SK-N-SH (cell line): ENCODE measurements around the gene TP53AIP1. TPM values are rescaled to one million over a fixed set of nuclear protein-coding genes. Genes with fewer than 3 reads are reported as not detected.

ENCODE experiments used
- CTCF ChIA-PET: fragments of 300-600, 350-600 bp; formaldehyde crosslinking; extraction: SDS; loops from one replicate; lab custom pipeline; 2021; lab: Yijun Ruan, JAX
- POLR2A ChIA-PET: fragments of 350-600 bp; sonication (Branson Sonifier 250); formaldehyde crosslinking; extraction: SDS; loops from one replicate; lab custom pipeline; 2020; ENCODE audit warnings: antibody characterized with exemption, inconsistent platforms; lab: Yijun Ruan, JAX
- DNase-seq: peaks from one replicate; pipeline ENCODE4 v3.0.0; 2012
- H2AFZ ChIP-seq: fragments of 200-600 bp; sonication (generic); 2 replicates; pipeline ENCODE4 v1.8.1; 2016; ENCODE audit warnings: antibody characterized with exemption, mild to moderate bottlenecking, low read depth
- H3F3A ChIP-seq: fragments of 200-600 bp; sonication (generic); replicated peaks from 2 replicates; pipeline ENCODE3; 2016; ENCODE audit warnings: antibody characterized with exemption, mild to moderate bottlenecking; ENCODE audit not compliant: insufficient read depth
- H3K27ac ChIP-seq, 2 experiments: fragments of 200-500 bp in 1 of 2; fragments of 200-600 bp in 1 of 2; sonication (Bioruptor generic) in 1 of 2; sonication (generic), shearing (Covaris generic) in 1 of 2; 2 replicates each; pipeline versions ENCODE4 v1.5.1 to v1.6.1; 2014 to 2016; ENCODE audit warnings: low read depth in 2 of 2, inconsistent platforms in 1 of 2, low read length in 1 of 2, mild to moderate bottlenecking in 1 of 2, mixed read lengths in 1 of 2
- H3K27me3 ChIP-seq: fragments of 200-600 bp; sonication (generic), shearing (Covaris generic); 2 replicates; pipeline ENCODE4 v1.6.1; 2016; ENCODE audit warnings: mixed run types; ENCODE audit not compliant: insufficient read depth
- H3K36me3 ChIP-seq, 2 experiments: fragments of 200-500 bp in 1 of 2; fragments of 200-600 bp in 1 of 2; sonication (Bioruptor generic) in 1 of 2; sonication (generic) in 1 of 2; replicated peaks in 1 of 2; 2 replicates each; pipeline versions ENCODE3 to v1.5.1; 2014 to 2016; ENCODE audit warnings: low read length in 1 of 2, mild to moderate bottlenecking in 1 of 2; ENCODE audit not compliant: insufficient read depth in 2 of 2, control insufficient read depth in 1 of 2
- H3K4me1 ChIP-seq, 2 experiments: fragments of 200-500 bp in 1 of 2; fragments of 200-600 bp in 1 of 2; sonication (Bioruptor generic) in 1 of 2; sonication (generic), shearing (Covaris generic) in 1 of 2; 2 replicates each; pipeline versions ENCODE4 v1.5.1 to v1.6.1; 2014 to 2016; ENCODE audit warnings: low read depth in 1 of 2, low read length in 1 of 2, mixed run types in 1 of 2; ENCODE audit not compliant: insufficient read depth in 2 of 2, control insufficient read depth in 1 of 2
- H3K4me2 ChIP-seq: fragments of 200-600 bp; sonication (generic), shearing (Covaris generic); 2 replicates; pipeline ENCODE4 v1.6.1; 2017; ENCODE audit warnings: mixed run types
- H3K4me3 ChIP-seq, 2 experiments: fragments of 200-500 bp in 1 of 2; fragments of 200-600 bp in 1 of 2; sonication (Bioruptor generic) in 1 of 2; sonication (generic), shearing (Covaris generic) in 1 of 2; 2 replicates each; pipeline versions ENCODE4 v1.5.1 to v1.8.1; 2014 to 2016; ENCODE audit warnings: low read depth in 2 of 2, inconsistent platforms in 1 of 2, low read length in 1 of 2, mild to moderate bottlenecking in 1 of 2, mixed read lengths in 1 of 2, moderate library complexity in 1 of 2
- H3K79me2 ChIP-seq: fragments of 200-600 bp; sonication (generic); 2 replicates; pipeline ENCODE4 v1.8.1; 2017; ENCODE audit warnings: mild to moderate bottlenecking; ENCODE audit not compliant: insufficient read depth
- H3K9ac ChIP-seq: fragments of 200-600 bp; sonication (generic); 2 replicates; pipeline ENCODE4 v1.6.1; 2017; ENCODE audit warnings: mixed run types
- H3K9me2 ChIP-seq: fragments of 200-600 bp; sonication (generic); 2 replicates; pipeline ENCODE4 v1.6.1; 2017; ENCODE audit warnings: mixed run types
- H3K9me3 ChIP-seq: fragments of 200-600 bp; sonication (generic); 2 replicates; pipeline ENCODE4 v1.6.1; 2017; ENCODE audit warnings: mixed run types, mild to moderate bottlenecking, moderate library complexity
- H4K20me1 ChIP-seq: fragments of 200-600 bp; sonication (generic); 2 replicates; pipeline ENCODE4 v1.6.1; 2017; ENCODE audit warnings: mild to moderate bottlenecking, mixed run types; ENCODE audit not compliant: insufficient read depth
- CHD2 ChIP-seq: fragments of 150-350 bp; IDR thresholded peaks from 2 replicates; pipeline ENCODE4 v1.6.1; 2018; ENCODE audit warnings: low read length; ENCODE audit not compliant: partially characterized antibody
- EP300 ChIP-seq, 2 experiments: IDR thresholded peaks; 2 replicates each; pipeline versions ENCODE4 v1.4.0 to v1.6.1; 2012; ENCODE audit warnings: borderline replicate concordance in 1 of 2, low read depth in 1 of 2, low read length in 1 of 2
- FOSL2 ChIP-seq: IDR thresholded peaks from 2 replicates; pipeline ENCODE4 v1.4.0; 2012; ENCODE audit warnings: low read depth, mild to moderate bottlenecking, moderate library complexity, borderline replicate concordance
- FOXJ3 ChIP-seq: sonication (generic); formaldehyde crosslinking; IDR thresholded peaks from 2 replicates; pipeline ENCODE4 v1.5.1; 2020; ENCODE audit warnings: mild to moderate bottlenecking, missing genetic modification reagents
- GATA2 ChIP-seq: sonication (generic); formaldehyde crosslinking; IDR thresholded peaks from 2 replicates; pipeline ENCODE4 v1.5.0; 2020; ENCODE audit warnings: mild to moderate bottlenecking, missing genetic modification reagents
- NFIC ChIP-seq: IDR thresholded peaks from 2 replicates; pipeline ENCODE4 v1.4.0; 2012; ENCODE audit warnings: borderline replicate concordance
- NRF1 ChIP-seq: IDR thresholded peaks from 2 replicates; pipeline ENCODE4 v1.6.1; 2012; ENCODE audit warnings: low read depth, mild to moderate bottlenecking, low read length
- POLR2AphosphoS5 ChIP-seq: IDR thresholded peaks from 2 replicates; pipeline ENCODE4 v1.6.1; 2012; ENCODE audit warnings: low read depth, low read length
- SIN3A ChIP-seq: IDR thresholded peaks from 2 replicates; pipeline ENCODE4 v1.6.1; 2012; ENCODE audit warnings: low read depth, mild to moderate bottlenecking, low read length, moderate library complexity, borderline replicate concordance
- WGBS: methylation state at CpG from one replicate; pipeline ENCODE4 v1.1.6; 2017; ENCODE audit warnings: low lambda C conversion rate; 5-methylcytosine and 5-hydroxymethylcytosine counted together
- polyA plus RNA-seq, 3 experiments: library from polyadenylated mRNA; depleted of rRNA; stranded (reverse); fragments of >200 nt; gene quantifications; 2 replicates each; pipeline ENCODE4 v1.2.3, GENCODE V29; 2012
- TF ChIP-seq, protein P1 (sequence below): IDR thresholded peaks from 2 replicates; pipeline ENCODE4 v1.4.0; 2012; ENCODE audit warnings: low read depth, borderline replicate concordance
- TF ChIP-seq, protein P2 (sequence below): fragments of 150-350 bp; IDR thresholded peaks from 2 replicates; pipeline ENCODE4 v1.6.1; 2016; ENCODE audit warnings: mild to moderate bottlenecking, low read depth, low read length
- TF ChIP-seq, protein P3 (sequence below): IDR thresholded peaks from 2 replicates; pipeline ENCODE4 v1.6.1; 2012; ENCODE audit warnings: mild to moderate bottlenecking, low read depth, low read length, moderate library complexity

TP53AIP1 gene
- polyA plus RNA-seq, 1 of the 3 experiments (the other 2 are of a cell fraction), result 0.05 TPM

DNA sequence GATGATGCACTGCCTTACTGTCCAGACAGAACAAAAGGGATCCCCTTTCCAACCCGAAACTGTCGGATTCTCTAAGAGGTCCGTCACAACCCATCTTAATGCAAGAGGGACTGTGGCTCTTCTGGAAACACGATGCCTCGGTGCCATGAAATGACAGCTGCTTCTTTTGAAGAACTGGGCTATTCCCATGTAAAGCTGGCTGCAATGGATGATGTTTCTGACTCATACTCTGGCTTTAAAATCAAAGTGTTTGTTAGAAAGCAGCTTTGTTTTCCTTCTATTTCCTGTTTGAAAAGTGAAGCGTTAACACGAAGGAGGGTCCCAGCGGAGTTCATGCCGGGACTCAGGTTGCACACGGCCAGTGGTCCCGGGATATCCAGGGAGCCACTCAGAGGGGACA lies 3.1 kb downstream of the TP53AIP1 start (continued):
- TF ChIP-seq, protein P1, sequence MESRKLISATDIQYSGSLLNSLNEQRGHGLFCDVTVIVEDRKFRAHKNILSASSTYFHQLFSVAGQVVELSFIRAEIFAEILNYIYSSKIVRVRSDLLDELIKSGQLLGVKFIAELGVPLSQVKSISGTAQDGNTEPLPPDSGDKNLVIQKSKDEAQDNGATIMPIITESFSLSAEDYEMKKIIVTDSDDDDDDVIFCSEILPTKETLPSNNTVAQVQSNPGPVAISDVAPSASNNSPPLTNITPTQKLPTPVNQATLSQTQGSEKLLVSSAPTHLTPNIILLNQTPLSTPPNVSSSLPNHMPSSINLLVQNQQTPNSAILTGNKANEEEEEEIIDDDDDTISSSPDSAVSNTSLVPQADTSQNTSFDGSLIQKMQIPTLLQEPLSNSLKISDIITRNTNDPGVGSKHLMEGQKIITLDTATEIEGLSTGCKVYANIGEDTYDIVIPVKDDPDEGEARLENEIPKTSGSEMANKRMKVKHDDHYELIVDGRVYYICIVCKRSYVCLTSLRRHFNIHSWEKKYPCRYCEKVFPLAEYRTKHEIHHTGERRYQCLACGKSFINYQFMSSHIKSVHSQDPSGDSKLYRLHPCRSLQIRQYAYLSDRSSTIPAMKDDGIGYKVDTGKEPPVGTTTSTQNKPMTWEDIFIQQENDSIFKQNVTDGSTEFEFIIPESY, result no peak
- TF ChIP-seq FOSL2, result no peak
- TF ChIP-seq, protein P2, sequence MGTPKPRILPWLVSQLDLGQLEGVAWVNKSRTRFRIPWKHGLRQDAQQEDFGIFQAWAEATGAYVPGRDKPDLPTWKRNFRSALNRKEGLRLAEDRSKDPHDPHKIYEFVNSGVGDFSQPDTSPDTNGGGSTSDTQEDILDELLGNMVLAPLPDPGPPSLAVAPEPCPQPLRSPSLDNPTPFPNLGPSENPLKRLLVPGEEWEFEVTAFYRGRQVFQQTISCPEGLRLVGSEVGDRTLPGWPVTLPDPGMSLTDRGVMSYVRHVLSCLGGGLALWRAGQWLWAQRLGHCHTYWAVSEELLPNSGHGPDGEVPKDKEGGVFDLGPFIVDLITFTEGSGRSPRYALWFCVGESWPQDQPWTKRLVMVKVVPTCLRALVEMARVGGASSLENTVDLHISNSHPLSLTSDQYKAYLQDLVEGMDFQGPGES, result no peak
- no peak for TF ChIP-seq FOXJ3 (CRISPR knock-in tag)
- no peak for TF ChIP-seq GATA2
- no peak for TF ChIP-seq SIN3A
- no peak for TF ChIP-seq NFIC
- no peak for TF ChIP-seq NRF1

DNA sequence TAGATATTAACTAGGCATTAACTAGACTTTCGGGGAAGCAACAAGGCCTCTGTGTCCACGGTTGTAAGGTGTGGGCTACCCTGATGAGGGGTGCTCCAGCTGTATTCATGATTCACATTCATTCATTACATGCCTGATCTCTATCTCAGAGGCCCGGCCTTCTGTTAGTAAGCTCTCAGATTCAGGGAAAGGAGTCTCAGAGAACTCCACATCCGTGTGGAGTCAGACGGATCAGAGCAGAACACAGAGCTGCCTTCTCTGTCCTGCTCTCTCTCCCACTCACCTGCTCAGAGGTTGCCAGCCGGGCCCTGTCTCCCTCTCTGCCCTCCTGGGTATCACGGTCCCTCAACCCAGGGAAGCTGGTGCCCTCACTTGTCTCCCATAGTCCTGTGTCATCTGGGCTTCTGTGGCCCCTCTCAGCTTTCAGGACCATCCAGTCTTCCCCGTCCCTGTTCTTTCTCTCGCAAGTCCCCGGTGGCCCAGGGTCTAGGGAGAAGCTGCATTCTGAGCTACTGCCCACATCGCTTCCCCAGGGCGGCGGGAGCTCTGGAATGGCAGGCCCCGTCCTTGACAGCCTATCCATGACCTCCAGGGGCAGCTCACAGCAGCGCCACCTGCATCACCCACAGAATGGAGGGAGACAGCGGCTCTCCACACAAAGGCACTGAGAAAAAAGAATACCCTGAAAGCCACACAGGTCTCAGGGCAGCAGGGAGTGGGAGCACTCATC lies 4.3 kb downstream of the TP53AIP1 start:
- Histone ChIP-seq H3K27me3 (no peaks in the 10 kb centered on the region), H3K9me3 (no peaks in the 10 kb centered on the region), H3K9me2 (no peaks in the 10 kb centered on the region), H2AFZ (no peak overlapping the region), H3K4me3 (no peak overlapping the region), H3K4me2 (no peak overlapping the region), H3K9ac (no peak overlapping the region), H3K27ac (no peak overlapping the region), H4K20me1 (no peaks in the 10 kb centered on the region), H3K79me2 (no peaks in the 10 kb centered on the region), H3K4me1 (peaks cover 0 to 5% of the 10 kb centered on the region in 2 experiments; a peak in 1 of 4 replicates), H3F3A (no peaks in the 10 kb centered on the region), H3K36me3 (no peaks in the 10 kb centered on the region)
- 75% methylated on average over 14 of the region's 16 CpGs for WGBS
- ChIA-PET CTCF (interaction anchor here (12.3 to 34.0 kb wide), 2 partner anchors 18 to 49 kb away, joined by 113 to 872 read pairs; partner anchors contain the start of gene KCNJ5), POLR2A (no interaction called here)
- DNase-seq, result no peak
- TF ChIP-seq POLR2AphosphoS5, result no peak
- TF ChIP-seq CHD2, result no peak
- TF ChIP-seq EP300 (IDR thresholded peaks at IDR 0.05; ENCODE audit: borderline replicate concordance in 1 of 2, low read depth in 1 of 2, low read length in 1 of 2), result no peak
- TF ChIP-seq, protein P3, sequence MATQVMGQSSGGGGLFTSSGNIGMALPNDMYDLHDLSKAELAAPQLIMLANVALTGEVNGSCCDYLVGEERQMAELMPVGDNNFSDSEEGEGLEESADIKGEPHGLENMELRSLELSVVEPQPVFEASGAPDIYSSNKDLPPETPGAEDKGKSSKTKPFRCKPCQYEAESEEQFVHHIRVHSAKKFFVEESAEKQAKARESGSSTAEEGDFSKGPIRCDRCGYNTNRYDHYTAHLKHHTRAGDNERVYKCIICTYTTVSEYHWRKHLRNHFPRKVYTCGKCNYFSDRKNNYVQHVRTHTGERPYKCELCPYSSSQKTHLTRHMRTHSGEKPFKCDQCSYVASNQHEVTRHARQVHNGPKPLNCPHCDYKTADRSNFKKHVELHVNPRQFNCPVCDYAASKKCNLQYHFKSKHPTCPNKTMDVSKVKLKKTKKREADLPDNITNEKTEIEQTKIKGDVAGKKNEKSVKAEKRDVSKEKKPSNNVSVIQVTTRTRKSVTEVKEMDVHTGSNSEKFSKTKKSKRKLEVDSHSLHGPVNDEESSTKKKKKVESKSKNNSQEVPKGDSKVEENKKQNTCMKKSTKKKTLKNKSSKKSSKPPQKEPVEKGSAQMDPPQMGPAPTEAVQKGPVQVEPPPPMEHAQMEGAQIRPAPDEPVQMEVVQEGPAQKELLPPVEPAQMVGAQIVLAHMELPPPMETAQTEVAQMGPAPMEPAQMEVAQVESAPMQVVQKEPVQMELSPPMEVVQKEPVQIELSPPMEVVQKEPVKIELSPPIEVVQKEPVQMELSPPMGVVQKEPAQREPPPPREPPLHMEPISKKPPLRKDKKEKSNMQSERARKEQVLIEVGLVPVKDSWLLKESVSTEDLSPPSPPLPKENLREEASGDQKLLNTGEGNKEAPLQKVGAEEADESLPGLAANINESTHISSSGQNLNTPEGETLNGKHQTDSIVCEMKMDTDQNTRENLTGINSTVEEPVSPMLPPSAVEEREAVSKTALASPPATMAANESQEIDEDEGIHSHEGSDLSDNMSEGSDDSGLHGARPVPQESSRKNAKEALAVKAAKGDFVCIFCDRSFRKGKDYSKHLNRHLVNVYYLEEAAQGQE, result no peak
